HG03039 (cell line): ENCODE measurements around the gene ERBB4.

Experiments
- ATAC-seq: cut with Tn5 transposase; IDR thresholded peaks from one replicate; pipeline ENCODE4 v1.9.1; 2021; ENCODE audit warnings: mild to moderate bottlenecking, moderate library complexity; ENCODE audit not compliant: unreplicated experiment

The ERBB4 gene

DNA sequence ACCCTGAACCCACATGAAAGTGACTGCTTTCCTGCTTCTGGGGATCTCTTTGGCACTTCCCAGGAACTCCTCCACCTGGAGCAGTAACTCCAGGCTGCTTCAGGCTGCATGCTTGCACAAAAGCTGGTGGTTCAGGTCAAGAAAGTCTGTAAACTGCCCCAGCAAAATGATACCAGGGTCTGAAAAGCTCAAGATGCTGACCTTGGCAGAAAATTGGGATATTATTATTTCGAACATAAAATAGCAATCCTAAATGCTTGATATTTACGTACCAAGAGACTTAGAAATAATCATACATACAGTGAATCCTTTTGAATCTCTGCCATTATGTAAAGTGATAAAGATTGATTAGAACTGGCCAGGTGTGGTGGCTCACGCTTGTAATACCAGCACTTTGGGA is 674.3 kb downstream of the ERBB4 start:
- no peak for ATAC-seq

- ATAC-seq = no peak
These were observed 678.4 kb downstream of the ERBB4 start for GRCh38 chr2:211860224-211860623.

GRCh38 chr2:211854832-211855231 is 683.8 kb downstream of the ERBB4 start:
- ATAC-seq = no peak

- ATAC-seq = no peak
These were observed 691.9 kb downstream of the ERBB4 start for GRCh38 chr2:211846714-211847113.

DNA sequence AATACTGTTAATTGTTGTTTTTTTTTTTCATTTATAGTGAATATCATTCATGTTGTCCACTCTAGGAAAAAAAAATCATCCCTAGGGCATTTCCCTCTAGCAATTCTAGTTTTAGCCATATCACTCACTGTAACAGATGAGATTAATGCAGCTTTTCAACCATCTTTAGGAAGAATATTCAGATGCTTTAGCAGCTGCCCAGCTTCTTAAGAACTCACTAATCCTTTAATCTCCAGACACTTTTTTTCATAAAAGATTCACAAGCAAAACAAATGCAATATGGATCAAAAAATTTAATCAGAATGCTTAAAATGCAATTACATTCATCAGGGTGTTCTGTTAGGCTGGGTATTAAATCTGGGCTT is 692.6 kb downstream of the ERBB4 start:
- no peak for ATAC-seq

- ATAC-seq = no peak
These were observed 693.1 kb downstream of the ERBB4 start for GRCh38 chr2:211845338-211846035.

GRCh38 chr2:211837706-211838105 is 700.9 kb downstream of the ERBB4 start:
- ATAC-seq = no peak

GRCh38 chr2:211837206-211837605 is 701.4 kb downstream of the ERBB4 start:
- no peak for ATAC-seq

GRCh38 chr2:211836409-211836808 is 702.2 kb downstream of the ERBB4 start:
- ATAC-seq = no peak

GRCh38 chr2:211835695-211836094 is 702.9 kb downstream of the ERBB4 start:
- no peak for ATAC-seq

DNA sequence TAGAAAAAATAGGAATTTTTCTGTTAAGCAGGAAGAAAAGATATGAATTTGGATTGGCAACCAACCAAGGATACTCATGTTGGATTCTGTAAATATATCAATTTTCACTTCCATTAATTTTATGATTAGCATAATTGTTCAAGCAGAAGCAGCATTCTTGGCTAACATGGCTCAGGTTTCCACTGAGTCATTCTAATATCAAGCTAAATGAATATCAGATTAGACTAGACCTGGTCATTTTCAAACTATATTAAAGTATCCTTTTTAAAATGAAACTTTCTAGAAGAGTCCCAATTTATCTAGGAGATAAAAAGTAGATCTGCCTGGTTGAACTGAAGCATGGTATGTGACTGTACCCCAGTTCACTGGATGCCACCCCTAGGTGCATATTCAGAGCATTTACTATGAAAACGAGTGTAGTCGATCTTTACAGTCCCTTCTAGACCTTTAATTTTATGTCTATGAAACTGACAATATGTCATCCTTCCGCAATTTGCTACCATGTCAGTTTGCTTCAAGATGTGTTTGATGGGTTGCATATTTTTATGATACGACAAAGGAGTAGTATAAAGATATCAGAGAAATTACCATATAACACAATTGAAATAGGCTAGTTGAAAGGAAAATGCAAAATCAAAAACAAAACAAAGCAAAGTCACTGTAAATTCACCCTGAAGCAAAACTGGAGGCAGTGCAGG is 704.9 kb downstream of the ERBB4 start:
- no peak for ATAC-seq

- ATAC-seq = no peak
These were observed 708.9 kb downstream of the ERBB4 start for GRCh38 chr2:211829725-211830124.

- no peak for ATAC-seq
These were observed 714.6 kb downstream of the ERBB4 start for GRCh38 chr2:211823886-211824479.

- ATAC-seq = no peak
These were observed 715.8 kb downstream of the ERBB4 start for GRCh38 chr2:211822686-211823335.

- ATAC-seq = no peak
These were observed 721.8 kb downstream of the ERBB4 start for GRCh38 chr2:211816754-211817153.

- no peak for ATAC-seq
These were observed 726.0 kb downstream of the ERBB4 start for GRCh38 chr2:211812587-211812986.

GRCh38 chr2:211802666-211803065 is 735.9 kb downstream of the ERBB4 start:
- no peak for ATAC-seq

GRCh38 chr2:211800001-211800400 is 738.6 kb downstream of the ERBB4 start:
- ATAC-seq = no peak

GRCh38 chr2:211798868-211799267 is 739.7 kb downstream of the ERBB4 start:
- ATAC-seq = no peak

DNA sequence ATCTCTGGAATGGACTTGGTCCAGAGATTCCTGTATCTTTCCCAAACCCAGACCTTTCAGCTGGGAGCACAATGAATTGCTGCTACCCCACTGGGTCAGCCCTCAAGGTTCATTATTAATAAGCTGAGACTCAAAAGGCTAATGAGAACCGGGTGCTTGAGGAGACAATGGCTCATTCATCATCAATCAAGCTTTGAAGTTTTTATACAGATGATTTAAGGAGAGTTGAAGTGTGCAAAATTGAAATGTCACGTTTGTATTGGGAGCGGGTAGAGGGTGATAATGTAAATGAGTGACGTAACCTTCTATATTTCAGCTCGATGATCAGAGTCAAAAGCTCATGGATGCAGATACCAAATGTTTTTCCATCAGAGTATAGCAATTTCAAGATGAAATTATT is 744.9 kb downstream of the ERBB4 start:
- ATAC-seq = no peak

GRCh38 chr2:211789982-211790381 is 748.6 kb downstream of the ERBB4 start:
- ATAC-seq = no peak

GRCh38 chr2:211766689-211767088 is 771.9 kb downstream of the ERBB4 start:
- ATAC-seq = no peak
